HL-60/S4 treated with retinoic acid at 250 ng/mL for 4 days and 3 days (cell line): ENCODE measurements around the gene CEMIP.

ENCODE experiments used
- in situ Hi-C: fragments of 300-500 bp; cut with MboI; formaldehyde crosslinking; loops from 2 replicates; pipeline ENCODE4 v1.7.0; 2022; ENCODE audit warnings: low sequenced_read_pairs

The CEMIP gene

GRCh38 chr15:80883641-80884040 lies 104.5 kb downstream of the CEMIP start:
- in situ Hi-C loops, result no loop called here

- in situ Hi-C loops, result no loop called here
Measured at GRCh38 chr15:80885016-80885579, 105.9 kb downstream of the CEMIP start.

- in situ Hi-C loops, result no loop called here
Measured at GRCh38 chr15:80887148-80887547, 108.0 kb downstream of the CEMIP start.

DNA sequence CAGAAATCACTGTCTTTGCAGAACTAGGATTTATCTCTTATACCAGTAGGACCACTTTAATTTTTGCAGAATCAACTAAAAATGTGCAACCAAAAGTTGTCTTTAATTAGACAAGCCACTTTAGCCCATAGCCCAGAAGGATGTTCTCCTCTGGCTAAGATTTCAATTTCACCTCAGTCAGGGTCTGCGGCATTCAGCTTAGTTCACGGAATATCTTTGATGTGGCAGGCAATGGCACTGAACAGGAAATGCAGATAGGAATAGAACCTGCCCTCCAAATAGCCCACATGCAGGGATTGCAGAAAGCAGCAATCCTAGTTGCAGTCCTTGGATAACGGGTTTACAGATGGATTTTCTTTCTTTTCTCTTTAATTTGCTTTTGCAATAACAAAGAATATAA lies 109.7 kb downstream of the CEMIP start:
- in situ Hi-C loops, result no loop called here

GRCh38 chr15:80890341-80891005 lies 111.3 kb downstream of the CEMIP start:
- in situ Hi-C loops, result no loop called here

GRCh38 chr15:80891006-80891405 lies 111.8 kb downstream of the CEMIP start:
- in situ Hi-C loops, result no loop called here

DNA sequence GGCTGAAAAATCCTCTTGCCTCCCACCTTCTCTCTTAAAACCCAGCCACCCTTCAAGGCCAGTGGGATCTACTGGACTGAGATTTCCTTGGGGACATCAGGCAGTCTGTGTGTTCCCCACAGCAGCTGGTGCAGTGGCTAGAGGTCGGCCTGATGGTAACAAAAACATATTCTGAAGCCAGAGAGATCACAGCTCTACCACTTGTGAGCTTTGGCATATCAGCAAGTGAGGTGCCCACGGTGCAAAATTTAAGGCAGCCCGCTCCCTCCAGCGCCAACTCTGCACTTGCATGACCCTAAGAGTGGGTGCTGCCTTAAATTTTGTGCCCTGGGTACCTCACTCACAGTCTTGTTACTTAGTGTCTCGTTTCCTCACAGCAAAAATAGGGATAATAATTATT lies 113.2 kb downstream of the CEMIP start:
- in situ Hi-C loops, result no loop called here

DNA sequence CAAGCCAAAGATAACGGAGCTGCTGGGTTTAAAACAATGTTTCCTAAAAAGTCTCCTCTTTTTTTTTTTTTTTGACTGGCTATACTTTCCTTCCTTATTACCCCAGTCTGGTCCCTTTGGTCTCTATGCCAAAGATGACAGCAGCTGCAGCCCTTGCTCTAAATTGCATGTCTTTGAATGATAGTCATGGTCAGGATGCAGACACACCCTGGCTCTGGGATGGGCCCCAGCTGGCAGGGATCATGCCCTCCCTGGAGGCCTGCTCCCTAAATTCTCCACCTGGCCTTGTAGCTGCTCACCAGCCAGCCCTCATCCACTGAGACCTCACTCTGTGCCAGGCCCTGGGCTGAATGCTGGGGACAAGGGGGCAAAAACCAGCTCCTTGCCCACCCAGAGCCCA lies 114.6 kb downstream of the CEMIP start:
- in situ Hi-C loops, result no loop called here

GRCh38 chr15:80895091-80895490 lies 115.9 kb downstream of the CEMIP start:
- in situ Hi-C loops, result no loop called here

DNA sequence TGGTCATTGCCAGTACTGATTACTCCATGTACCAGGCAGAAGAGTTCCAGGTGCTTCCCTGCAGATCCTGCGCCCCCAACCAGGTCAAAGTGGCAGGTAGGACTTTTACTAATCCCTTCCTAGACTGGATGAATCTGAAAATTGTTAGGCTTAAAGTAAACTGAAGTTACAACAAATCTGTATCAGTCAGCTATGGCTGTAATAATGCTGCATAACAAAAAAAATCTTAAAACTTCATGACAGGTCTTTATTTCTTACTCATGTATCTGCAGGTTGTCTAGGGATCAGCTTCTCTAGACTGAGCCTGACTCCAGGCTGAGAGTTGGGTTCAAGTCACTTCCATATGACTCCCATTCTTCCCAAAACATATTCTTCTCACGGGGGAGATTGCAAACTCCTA lies 116.8 kb downstream of the CEMIP start:
- in situ Hi-C loops, result no loop called here

- in situ Hi-C loops, result no loop called here
Measured at GRCh38 chr15:80898040-80898439, 118.9 kb downstream of the CEMIP start.

DNA sequence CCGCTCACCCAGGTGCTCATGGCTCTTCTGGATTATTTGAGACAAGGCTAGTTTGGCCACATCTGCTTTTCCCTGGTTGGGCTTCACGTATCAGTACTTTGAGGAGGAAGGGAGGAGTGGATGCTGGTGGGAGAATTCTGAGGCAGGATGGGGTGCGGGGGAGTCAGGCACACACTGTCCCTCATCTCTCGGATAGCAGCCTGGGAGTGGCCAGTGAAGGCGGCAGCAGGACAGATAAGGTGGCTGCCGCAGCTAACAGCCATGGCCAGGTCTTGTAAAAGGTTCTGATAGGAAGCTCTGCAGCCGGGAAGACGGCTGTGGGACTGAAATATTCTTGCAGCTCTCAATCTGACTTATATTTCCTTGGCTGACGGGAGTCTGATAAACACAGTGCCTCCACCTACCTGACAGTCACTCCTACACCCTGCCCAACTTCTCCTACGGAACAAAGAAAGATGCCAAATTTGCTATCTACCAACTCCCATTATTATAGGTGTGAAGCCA lies 123.2 kb downstream of the CEMIP start:
- in situ Hi-C loops, result no loop called here

GRCh38 chr15:80904998-80905397 lies 125.8 kb downstream of the CEMIP start:
- in situ Hi-C loops, result no loop called here

DNA sequence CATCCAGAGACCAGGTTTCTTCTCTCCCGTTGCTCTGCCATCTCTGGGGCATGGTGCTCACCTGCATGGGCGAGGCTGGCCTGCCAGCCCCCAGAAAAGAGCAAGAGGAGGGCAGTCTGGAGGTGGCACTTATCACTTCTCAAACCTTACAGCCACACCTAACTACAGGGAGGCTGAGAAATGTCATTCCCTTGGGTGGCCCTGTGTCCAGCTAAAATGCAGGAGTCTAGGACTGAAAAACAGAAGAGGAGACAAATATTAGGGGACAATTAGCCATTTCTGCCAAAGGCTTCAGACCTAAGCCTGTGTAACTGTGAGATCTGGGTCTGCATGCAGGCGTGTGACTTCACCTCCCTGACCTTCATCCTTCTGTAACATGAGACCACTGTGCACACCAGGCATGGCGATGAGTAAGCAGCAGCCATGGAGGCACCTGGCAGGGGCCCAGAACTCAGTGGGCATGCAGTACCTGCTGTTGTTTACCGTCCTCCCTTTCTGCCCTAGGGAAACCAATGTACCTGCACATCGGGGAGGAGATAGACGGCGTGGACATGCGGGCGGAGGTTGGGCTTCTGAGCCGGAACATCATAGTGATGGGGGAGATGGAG lies 127.1 kb downstream of the CEMIP start:
- in situ Hi-C loops, result no loop called here

DNA sequence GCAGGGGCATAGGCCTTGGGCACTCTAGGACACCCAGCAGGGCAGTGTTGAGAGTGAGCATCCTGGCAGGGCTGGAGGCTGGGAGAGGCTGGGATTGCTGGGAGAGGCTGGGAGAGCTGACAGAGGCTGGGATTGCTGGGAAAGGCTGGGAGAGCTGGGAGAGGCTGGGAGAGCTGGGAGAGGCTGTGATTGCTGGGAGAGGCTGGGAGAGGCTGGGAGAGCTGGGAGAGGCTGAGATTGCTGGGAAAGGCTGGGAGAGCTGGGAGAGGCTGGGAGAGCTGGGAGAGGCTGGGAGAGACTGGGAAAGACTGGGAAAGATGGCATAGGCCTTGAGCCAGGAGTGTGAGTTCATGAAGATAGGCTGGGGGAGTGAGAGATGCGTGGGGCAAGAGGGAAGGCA lies 132.7 kb downstream of the CEMIP start:
- in situ Hi-C loops, result no loop called here

DNA sequence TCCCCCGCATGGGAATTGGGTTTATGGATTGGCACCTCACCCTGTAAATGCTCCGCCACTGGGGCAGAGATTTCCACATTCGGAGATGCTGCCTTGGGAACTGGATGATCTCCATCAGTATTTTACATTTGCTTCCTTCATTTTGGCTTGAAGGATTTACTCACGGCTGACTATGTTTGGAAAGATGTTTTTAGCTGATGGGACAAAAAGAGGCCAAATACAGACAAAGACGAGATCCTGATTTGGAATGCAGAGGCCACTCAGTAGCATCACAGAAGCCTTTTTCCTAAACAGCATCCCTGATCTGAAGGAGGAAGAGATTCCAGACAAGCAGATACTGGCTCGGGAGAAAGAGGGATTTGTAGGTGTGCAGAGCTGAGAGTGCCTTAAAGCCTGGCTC lies 133.5 kb downstream of the CEMIP start:
- in situ Hi-C loops, result no loop called here

- in situ Hi-C loops, result no loop called here
Measured at GRCh38 chr15:80913541-80913940, 134.4 kb downstream of the CEMIP start.

GRCh38 chr15:80915472-80915871 lies 136.3 kb downstream of the CEMIP start:
- in situ Hi-C loops, result no loop called here

GRCh38 chr15:80916056-80916455 lies 136.9 kb downstream of the CEMIP start:
- in situ Hi-C loops, result no loop called here

GRCh38 chr15:80918196-80918783 lies 139.1 kb downstream of the CEMIP start:
- in situ Hi-C loops, result no loop called here

- in situ Hi-C loops, result no loop called here
Measured at GRCh38 chr15:80920271-80920699, 141.1 kb downstream of the CEMIP start.
